ENCODE results near the gene SCO1. TPM values are rescaled to one million over a fixed set of nuclear protein-coding genes. Genes with fewer than 3 reads are reported as not detected.
A peak's percentile ranks its signal among the peaks of the same experiment; 100 is the strongest.

SCO1 gene
- total and polyA plus RNA-seq, 2 donors from 2014 or later: 27.0 to 34.9 TPM

- Histone ChIP-seq H3K9ac (ENCODE audit: low read length in 3 of 3) (no peak overlapping the region), H3K36me3 (ENCODE audit: control insufficient read depth in 2 of 3, insufficient read depth in 3 of 3, low read length in 3 of 3) (peaks cover 9 to 43% (median 14%) of the 10 kb centered on the region in 3 donors), H3K27me3 (ENCODE audit: control insufficient read depth, insufficient read depth, low read length) (no peaks in the 10 kb centered on the region), H3K4me3 (ENCODE audit: low read length in 3 of 3) (no peak overlapping the region), H3K9me3 (ENCODE audit: control insufficient read depth in 2 of 3, insufficient read depth in 1 of 3, low read length in 3 of 3) (no peaks in the 10 kb centered on the region), H3K27ac (ENCODE audit: low read depth in 2 of 2, low read length in 2 of 2) (no peak overlapping the region), H3K4me1 (ENCODE audit: control insufficient read depth in 2 of 3, insufficient read depth in 2 of 3, low read depth in 1 of 3, low read length in 3 of 3) (no peaks in the 10 kb centered on the region)
- intact Hi-C loops (cut with DNase I): no loop called here
- no peak for TF ChIP-seq CTCF (IDR thresholded peaks at IDR 0.05; ENCODE audit: borderline replicate concordance, extremely low read depth, insufficient read depth)
- DNase-seq (no peak), FAIRE-seq (no peak)
These were observed 9.8 kb downstream of the SCO1 start for GRCh38 chr17:10687499-10687898.

GRCh38 chr17:10683853-10684252, 13.5 kb downstream of the SCO1 start:
- DNase-seq (peak in 1 of 5 donors; percentile 21), FAIRE-seq (no peak)
- H3K4me3 ChIP-seq (ENCODE audit: low read length in 3 of 3): no peak overlapping the region
- no peak for TF ChIP-seq CTCF (IDR thresholded peaks at IDR 0.05; ENCODE audit: borderline replicate concordance, extremely low read depth, insufficient read depth)
- H3K4me1 ChIP-seq (ENCODE audit: control insufficient read depth in 2 of 3, insufficient read depth in 2 of 3, low read depth in 1 of 3, low read length in 3 of 3): peaks cover 0 to 4% (median 0%) of the 10 kb centered on the region in 3 donors
- H3K27ac ChIP-seq (ENCODE audit: low read depth in 2 of 2, low read length in 2 of 2): no peak overlapping the region
- H3K9me3 ChIP-seq (ENCODE audit: control insufficient read depth in 2 of 3, insufficient read depth in 1 of 3, low read length in 3 of 3): no peaks in the 10 kb centered on the region
- H3K27me3 ChIP-seq (ENCODE audit: control insufficient read depth, insufficient read depth, low read length): no peaks in the 10 kb centered on the region
- intact Hi-C loops (cut with DNase I): no loop called here
- H3K9ac ChIP-seq (ENCODE audit: low read length in 3 of 3): no peak overlapping the region
- H3K36me3 ChIP-seq (ENCODE audit: control insufficient read depth in 2 of 3, insufficient read depth in 3 of 3, low read length in 3 of 3): peaks cover 5 to 33% (median 17%) of the 10 kb centered on the region in 3 donors

- FAIRE-seq: no peak
These were observed 15.4 kb downstream of the SCO1 start for GRCh38 chr17:10681866-10682446.

More at GRCh38 chr17:10681866-10682446, 15.4 kb downstream of the SCO1 start:
- no peak overlapping the region for H3K9ac ChIP-seq (ENCODE audit: low read length in 3 of 3)
- intact Hi-C loops (cut with DNase I): no loop called here
- DNase-seq: peak in 1 of 5 donors; percentile 50
- no peaks in the 10 kb centered on the region for H3K27me3 ChIP-seq (ENCODE audit: control insufficient read depth, insufficient read depth, low read length)
- TF ChIP-seq CTCF (IDR thresholded peaks at IDR 0.05; ENCODE audit: borderline replicate concordance, extremely low read depth, insufficient read depth): no peak
- H3K27ac ChIP-seq (ENCODE audit: low read depth in 2 of 2, low read length in 2 of 2): no peak overlapping the region
- H3K4me3 ChIP-seq (ENCODE audit: low read length in 3 of 3): no peak overlapping the region
- H3K4me1 ChIP-seq (ENCODE audit: control insufficient read depth in 2 of 3, insufficient read depth in 2 of 3, low read depth in 1 of 3, low read length in 3 of 3): peaks cover 0 to 4% (median 0%) of the 10 kb centered on the region in 3 donors
- peaks cover 5 to 38% (median 17%) of the 10 kb centered on the region in 3 donors for H3K36me3 ChIP-seq (ENCODE audit: control insufficient read depth in 2 of 3, insufficient read depth in 3 of 3, low read length in 3 of 3)
- no peaks in the 10 kb centered on the region for H3K9me3 ChIP-seq (ENCODE audit: control insufficient read depth in 2 of 3, insufficient read depth in 1 of 3, low read length in 3 of 3)

Measured in kidney (tissue), 14 donors.